GM12873 (cell line): Measurements from ENCODE around the gene CD28.

Experiments
- CTCF ChIP-seq: IDR thresholded peaks from 2 replicates; pipeline ENCODE4 v1.5.1; 2012; ENCODE audit warnings: low read depth, mild to moderate bottlenecking, moderate library complexity, low read length, control low read depth; ENCODE audit not compliant: insufficient read depth; ENCODE audit errors: missing control alignments

CD28 gene

GRCh38 chr2:203693242-203693879 lies 13.1 kb upstream of the CD28 start:
- no peak for TF ChIP-seq CTCF

GRCh38 chr2:203694191-203694590 lies 12.2 kb upstream of the CD28 start:
- no peak for TF ChIP-seq CTCF

- no peak for TF ChIP-seq CTCF
Measured at GRCh38 chr2:203697190-203697589, 9.2 kb upstream of the CD28 start.

- TF ChIP-seq CTCF = no peak
Measured at GRCh38 chr2:203704430-203704829, 2.0 kb upstream of the CD28 start.

GRCh38 chr2:203705178-203705577 lies 1.3 kb upstream of the CD28 start:
- TF ChIP-seq CTCF = no peak

GRCh38 chr2:203707530-203707929 lies 1.1 kb downstream of the CD28 start:
- TF ChIP-seq CTCF = no peak

- TF ChIP-seq CTCF = no peak
Measured at GRCh38 chr2:203708846-203709396, 2.5 kb downstream of the CD28 start.
